Esophagus muscularis mucosa (tissue), 4 donors: ENCODE measurements around the gene PLEKHA7. TPM values are rescaled to one million over a fixed set of nuclear protein-coding genes. Genes with fewer than 3 reads are reported as not detected.
"Not testable (repeated sequence)": the region's sequence is repeated elsewhere in the genome, so short reads cannot be mapped to it uniquely, and the experiment has no call there.

Source experiments
- DNase-seq: peaks from one replicate; pipeline ENCODE4 v3.0.0-alpha.2; 2017; ENCODE audit errors: extremely low spot score
- H3K27ac ChIP-seq, 4 donors: fragments of 200-600 bp; sonication (generic); replicated peaks in 1 of 4; 1 replicate in 3 of 4; 2 replicates in 1 of 4; pipeline ENCODE4 v1.5.1; 2016 to 2019; ENCODE audit warnings: mild to moderate bottlenecking in 1 of 4
- H3K27me3 ChIP-seq, 4 donors: fragments of 200-600 bp; sonication (generic); one replicate each; pipeline versions ENCODE4 v1.5.1 to v1.6.0; 2016 to 2019
- H3K36me3 ChIP-seq, 4 donors: fragments of 200-600 bp; sonication (generic); one replicate each; pipeline ENCODE4 v1.5.1; 2016 to 2019
- H3K4me1 ChIP-seq, 4 donors: fragments of 200-600 bp; sonication (generic); one replicate each; pipeline ENCODE4 v1.5.1; 2016 to 2019
- H3K4me3 ChIP-seq, 4 donors: fragments of 200-600 bp; sonication (generic); 1 replicate in 2 of 4; 2 replicates in 2 of 4; pipeline ENCODE4 v1.5.1; 2016 to 2019; ENCODE audit warnings: mild to moderate bottlenecking in 4 of 4, moderate library complexity in 1 of 4
- H3K9me3 ChIP-seq, 4 donors: fragments of 200-600 bp; sonication (generic); 1 replicate in 3 of 4; 2 replicates in 1 of 4; pipeline ENCODE4 v1.5.1; 2016 to 2019
- CTCF ChIP-seq, 3 experiments: fragments of 200-600 bp in 2 of 3; fragments of 450-650 bp in 1 of 3; sonication (generic) in 2 of 3; IDR thresholded peaks; one replicate each; pipeline ENCODE4 v1.5.1; 2017 to 2019; ENCODE audit warnings: antibody characterized with exemption in 3 of 3, mild to moderate bottlenecking in 2 of 3, moderate library complexity in 1 of 3
- EP300 ChIP-seq: sonication (generic); formaldehyde crosslinking; IDR thresholded peaks from one replicate; pipeline ENCODE4 v1.6.1; 2017; ENCODE audit warnings: antibody characterized with exemption
- POLR2A ChIP-seq: fragments of 450-650 bp; IDR thresholded peaks from one replicate; pipeline ENCODE4 v1.6.1; 2017; ENCODE audit warnings: antibody characterized with exemption, moderate library complexity, mild to moderate bottlenecking, low read depth
- POLR2AphosphoS5 ChIP-seq, 2 donors: sonication (generic); formaldehyde crosslinking; IDR thresholded peaks; one replicate each; pipeline ENCODE4 v1.6.1; 2017; ENCODE audit warnings: antibody characterized with exemption in 2 of 2
- WGBS: methylation state at CpG from one replicate; pipeline ENCODE4 v1.1.5; 2018; 5-methylcytosine and 5-hydroxymethylcytosine counted together
- intact Hi-C: fragments of 100-400 bp; cut with DNase I; formaldehyde crosslinking; loops from one replicate; pipeline ENCODE4 v1.15.1; 2023
- total RNA-seq, 4 donors: library from RNA; depleted of rRNA; stranded (reverse); fragments of >200 nt; gene quantifications; one replicate each; pipeline versions ENCODE4 v1.1.0 to v1.2.1, GENCODE V29; 2016

The PLEKHA7 gene
- total RNA-seq, 4 donors from 2014 or later, result 5.8 to 9.1 (median 7.7) TPM

- Histone ChIP-seq H3K4me3 (no peak overlapping the region), H3K9me3 (no peaks in the 10 kb centered on the region), H3K36me3 (peaks cover 0 to 4% (median 0%) of the 10 kb centered on the region in 4 donors), H3K4me1 (peaks cover 0 to 12% (median 3%) of the 10 kb centered on the region in 4 donors), H3K27me3 (no peaks in the 10 kb centered on the region), H3K27ac (no peak overlapping the region)
- 99% methylated on average over 4 of the region's 4 CpGs for WGBS
- DNase-seq, result no peak
- TF ChIP-seq CTCF (IDR thresholded peaks at IDR 0.05), result no peak
- no peak for TF ChIP-seq POLR2AphosphoS5 (IDR thresholded peaks at IDR 0.05)
- no peak for TF ChIP-seq POLR2A
- no peak for TF ChIP-seq EP300
- intact Hi-C loops, result no loop called here
Observed at GRCh38 chr11:16874275-16874975, 139.8 kb downstream of the PLEKHA7 start.

- TF ChIP-seq POLR2AphosphoS5 (IDR thresholded peaks at IDR 0.05) (no peak), POLR2A (no peak), CTCF (IDR thresholded peaks at IDR 0.05) (no peak), EP300 (no peak)
- Histone ChIP-seq H3K27ac (no peak overlapping the region), H3K9me3 (no peaks in the 10 kb centered on the region), H3K36me3 (peaks cover 0 to 4% (median 0%) of the 10 kb centered on the region in 4 donors), H3K27me3 (no peaks in the 10 kb centered on the region), H3K4me1 (peaks cover 0 to 12% (median 3%) of the 10 kb centered on the region in 4 donors), H3K4me3 (no peak overlapping the region)
- intact Hi-C loops, result no loop called here
- WGBS, result 34% methylated on average over 2 of the region's 2 CpGs
- DNase-seq, result no peak
Observed at GRCh38 chr11:16873289-16873688, 140.9 kb downstream of the PLEKHA7 start.

- peaks cover 0 to 4% (median 0%) of the 10 kb centered on the region in 4 donors for H3K36me3 ChIP-seq
- WGBS, result 69% methylated on average over 5 of the region's 5 CpGs
- H3K4me1 ChIP-seq, result peaks cover 0 to 6% (median 1%) of the 10 kb centered on the region in 4 donors
- no peak overlapping the region for H3K4me3 ChIP-seq
- intact Hi-C loops, result no loop called here
- H3K27ac ChIP-seq, result no peak overlapping the region
- no peak for DNase-seq
- H3K27me3 ChIP-seq, result no peaks in the 10 kb centered on the region
- no peak for TF ChIP-seq POLR2A
- TF ChIP-seq POLR2AphosphoS5 (IDR thresholded peaks at IDR 0.05), result no peak
- no peak for TF ChIP-seq CTCF (IDR thresholded peaks at IDR 0.05)
- TF ChIP-seq EP300, result no peak
- H3K9me3 ChIP-seq, result no peaks in the 10 kb centered on the region
Observed at GRCh38 chr11:16871368-16871767, 142.8 kb downstream of the PLEKHA7 start.

- Histone ChIP-seq H3K27me3 (no peaks in the 10 kb centered on the region), H3K4me3 (no peak overlapping the region), H3K36me3 (peaks cover 0 to 4% (median 0%) of the 10 kb centered on the region in 4 donors), H3K4me1 (peaks cover 7 to 19% (median 14%) of the 10 kb centered on the region in 4 donors), H3K27ac (no peak overlapping the region), H3K9me3 (no peaks in the 10 kb centered on the region)
- intact Hi-C loops, result no loop called here
- TF ChIP-seq POLR2A, result no peak
- TF ChIP-seq POLR2AphosphoS5 (IDR thresholded peaks at IDR 0.05), result no peak
- TF ChIP-seq EP300, result no peak
- TF ChIP-seq CTCF (IDR thresholded peaks at IDR 0.05), result no peak
- no peak for DNase-seq
- 75% methylated on average over 1 of the region's 1 CpG for WGBS
Observed at GRCh38 chr11:16867097-16867496, 147.1 kb downstream of the PLEKHA7 start.

DNA sequence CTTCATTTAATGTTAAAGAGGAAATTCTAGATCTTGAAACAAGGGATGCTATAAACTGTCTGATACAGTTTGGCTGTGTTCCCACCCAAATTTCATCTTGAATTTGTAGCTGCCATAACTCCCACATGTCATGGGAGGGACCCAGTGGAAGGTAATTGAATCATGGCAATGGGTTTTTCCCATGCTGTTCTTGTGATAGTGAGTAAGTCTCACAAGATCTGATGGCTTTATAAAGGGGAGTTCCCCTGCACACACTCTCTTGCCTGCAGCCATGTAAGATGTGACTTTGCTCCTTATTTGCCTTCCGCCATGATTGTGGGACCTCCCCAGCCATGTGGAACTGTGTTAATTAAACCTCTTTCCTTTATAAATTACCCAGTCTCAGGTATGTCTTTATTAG lies 149.8 kb downstream of the PLEKHA7 start:
- DNase-seq, H3K4me3 ChIP-seq, intact Hi-C loops, H3K36me3 ChIP-seq, H3K27ac ChIP-seq, H3K9me3 ChIP-seq, H3K27me3 ChIP-seq: not testable (repeated sequence)
- WGBS, result 100% methylated on average over 1 of the region's 1 CpG
- peaks cover 7 to 19% (median 16%) of the 10 kb centered on the region in 4 donors for H3K4me1 ChIP-seq
